ENCODE measurements around the gene USP40. TPM values are rescaled to one million over a fixed set of nuclear protein-coding genes. Genes with fewer than 3 reads are reported as not detected.

Gene USP40
- total and polyA plus RNA-seq, 2 donors (not counting 1 experiment from before 2014, with no cell fraction given) = 18.9 to 40.6 TPM

- Histone ChIP-seq H3K4me3 (replicated peaks in 1 of 4; ENCODE audit: control extremely low read depth in 1 of 4, insufficient read depth in 1 of 4, low read depth in 3 of 4, low read length in 4 of 4) (no peak overlapping the region), H3K36me3 (ENCODE audit: control insufficient read depth, insufficient read depth, low read length) (no peaks in the 10 kb centered on the region), H3K79me2 (ENCODE audit: control insufficient read depth, insufficient read depth, low read length) (no peaks in the 10 kb centered on the region), H3K27me3 (ENCODE audit: control insufficient read depth, insufficient read depth, low read length) (no peaks in the 10 kb centered on the region), H3K4me1 (ENCODE audit: control insufficient read depth, extremely low read depth, insufficient read depth, low read length) (no peaks in the 10 kb centered on the region), H4K20me1 (ENCODE audit: control insufficient read depth, extremely low read depth, insufficient read depth, low read length) (no peaks in the 10 kb centered on the region), H3K9me3 (ENCODE audit: control insufficient read depth, insufficient read depth, low read depth, low read length) (no peaks in the 10 kb centered on the region), H3K9ac (ENCODE audit: insufficient read depth, low read length) (no peak overlapping the region), H3K27ac (ENCODE audit: insufficient read depth, low read length) (no peak overlapping the region), H3K4me2 (ENCODE audit: extremely low read depth, insufficient read depth, low read length) (no peak overlapping the region), H2AFZ (ENCODE audit: low read length) (no peak overlapping the region)
- no peak for DNase-seq (ENCODE audit: low read depth in 2 of 2)
- no peak for TF ChIP-seq EZH2 (IDR thresholded peaks at IDR 0.05; ENCODE audit: low read length, missing control alignments)
- no peak for TF ChIP-seq CTCF (conservative IDR thresholded peaks at IDR 0.05 in 1 of 2, IDR thresholded peaks at IDR 0.05 in 1 of 2; ENCODE audit: low read depth in 1 of 2, low read length in 2 of 2)
These were observed 70.8 kb downstream of the USP40 start for GRCh38 chr2:233495503-233496496.

GRCh38 chr2:233492751-233493150 is 73.8 kb downstream of the USP40 start:
- Histone ChIP-seq H4K20me1 (ENCODE audit: control insufficient read depth, extremely low read depth, insufficient read depth, low read length) (no peaks in the 10 kb centered on the region), H3K27me3 (ENCODE audit: control insufficient read depth, insufficient read depth, low read length) (no peaks in the 10 kb centered on the region), H3K79me2 (ENCODE audit: control insufficient read depth, insufficient read depth, low read length) (no peaks in the 10 kb centered on the region), H3K4me3 (replicated peaks in 1 of 4; ENCODE audit: control extremely low read depth in 1 of 4, insufficient read depth in 1 of 4, low read depth in 3 of 4, low read length in 4 of 4) (no peak overlapping the region), H3K27ac (ENCODE audit: insufficient read depth, low read length) (no peak overlapping the region), H3K4me1 (ENCODE audit: control insufficient read depth, extremely low read depth, insufficient read depth, low read length) (peaks cover 5% of the 10 kb centered on the region), H3K9ac (ENCODE audit: insufficient read depth, low read length) (no peak overlapping the region), H3K4me2 (ENCODE audit: extremely low read depth, insufficient read depth, low read length) (no peak overlapping the region), H2AFZ (ENCODE audit: low read length) (no peak overlapping the region), H3K9me3 (ENCODE audit: control insufficient read depth, insufficient read depth, low read depth, low read length) (no peaks in the 10 kb centered on the region), H3K36me3 (ENCODE audit: control insufficient read depth, insufficient read depth, low read length) (no peaks in the 10 kb centered on the region)
- no peak for DNase-seq (ENCODE audit: low read depth in 2 of 2)
- no peak for TF ChIP-seq CTCF (conservative IDR thresholded peaks at IDR 0.05 in 1 of 2, IDR thresholded peaks at IDR 0.05 in 1 of 2; ENCODE audit: low read depth in 1 of 2, low read length in 2 of 2)
- no peak for TF ChIP-seq EZH2 (IDR thresholded peaks at IDR 0.05; ENCODE audit: low read length, missing control alignments)

- Histone ChIP-seq H3K9me3 (ENCODE audit: control insufficient read depth, insufficient read depth, low read depth, low read length) (no peaks in the 10 kb centered on the region), H3K27ac (ENCODE audit: insufficient read depth, low read length) (no peak overlapping the region), H3K4me3 (replicated peaks in 1 of 4; ENCODE audit: control extremely low read depth in 1 of 4, insufficient read depth in 1 of 4, low read depth in 3 of 4, low read length in 4 of 4) (no peak overlapping the region), H3K79me2 (ENCODE audit: control insufficient read depth, insufficient read depth, low read length) (no peaks in the 10 kb centered on the region), H3K27me3 (ENCODE audit: control insufficient read depth, insufficient read depth, low read length) (no peaks in the 10 kb centered on the region), H3K4me1 (ENCODE audit: control insufficient read depth, extremely low read depth, insufficient read depth, low read length) (peaks cover 6% of the 10 kb centered on the region), H3K9ac (ENCODE audit: insufficient read depth, low read length) (no peak overlapping the region), H3K4me2 (ENCODE audit: extremely low read depth, insufficient read depth, low read length) (no peak overlapping the region), H4K20me1 (ENCODE audit: control insufficient read depth, extremely low read depth, insufficient read depth, low read length) (no peaks in the 10 kb centered on the region), H2AFZ (ENCODE audit: low read length) (no peak overlapping the region), H3K36me3 (ENCODE audit: control insufficient read depth, insufficient read depth, low read length) (no peaks in the 10 kb centered on the region)
- TF ChIP-seq CTCF (conservative IDR thresholded peaks at IDR 0.05 in 1 of 2, IDR thresholded peaks at IDR 0.05 in 1 of 2; ENCODE audit: low read depth in 1 of 2, low read length in 2 of 2) = no peak
- no peak for TF ChIP-seq EZH2 (IDR thresholded peaks at IDR 0.05; ENCODE audit: low read length, missing control alignments)
- no peak for DNase-seq (ENCODE audit: low read depth in 2 of 2)
These were observed 74.5 kb downstream of the USP40 start for GRCh38 chr2:233492078-233492477.
